NB4 (cell line): Measurements from ENCODE around the gene SYDE1.

Experiments
- DNase-seq: peaks from one replicate; pipeline ENCODE4 v3.0.0; 2010; ENCODE audit warnings: low read depth
- H3K4me3 ChIP-seq: one replicate; pipeline ENCODE4 v1.5.1; 2011; ENCODE audit warnings: mild to moderate bottlenecking, low read depth, low read length, moderate library complexity
- CTCF ChIP-seq: IDR thresholded peaks from one replicate; pipeline ENCODE4 v1.5.1; 2012; ENCODE audit warnings: low read depth, low read length
- MYC ChIP-seq: IDR thresholded peaks from 2 replicates; pipeline ENCODE4 v1.6.1; 2011; ENCODE audit warnings: low read depth, low read length
- POLR2A ChIP-seq: IDR thresholded peaks from 2 replicates; pipeline ENCODE4 v1.6.1; 2011; ENCODE audit warnings: mild to moderate bottlenecking; ENCODE audit not compliant: insufficient read length; ENCODE audit errors: extremely low read depth
- TF ChIP-seq, protein P1 (sequence below): IDR thresholded peaks from 2 replicates; pipeline ENCODE4 v1.6.1; 2011; ENCODE audit warnings: low read depth, low read length

Gene SYDE1

GRCh38 chr19:15141143-15141542 is 33.9 kb downstream of the SYDE1 start:
- no peak overlapping the region for H3K4me3 ChIP-seq
- TF ChIP-seq POLR2A (no peak), MYC (no peak), CTCF (no peak)
- TF ChIP-seq, protein P1, sequence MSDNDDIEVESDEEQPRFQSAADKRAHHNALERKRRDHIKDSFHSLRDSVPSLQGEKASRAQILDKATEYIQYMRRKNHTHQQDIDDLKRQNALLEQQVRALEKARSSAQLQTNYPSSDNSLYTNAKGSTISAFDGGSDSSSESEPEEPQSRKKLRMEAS, result no peak
- no peak for DNase-seq

- no peak for DNase-seq
- no peak for TF ChIP-seq CTCF
- TF ChIP-seq MYC, result no peak
- no peak for TF ChIP-seq POLR2A
- TF ChIP-seq, protein P1, result no peak
- H3K4me3 ChIP-seq, result no peak overlapping the region
These were observed 35.1 kb downstream of the SYDE1 start for GRCh38 chr19:15142313-15142712.

DNA sequence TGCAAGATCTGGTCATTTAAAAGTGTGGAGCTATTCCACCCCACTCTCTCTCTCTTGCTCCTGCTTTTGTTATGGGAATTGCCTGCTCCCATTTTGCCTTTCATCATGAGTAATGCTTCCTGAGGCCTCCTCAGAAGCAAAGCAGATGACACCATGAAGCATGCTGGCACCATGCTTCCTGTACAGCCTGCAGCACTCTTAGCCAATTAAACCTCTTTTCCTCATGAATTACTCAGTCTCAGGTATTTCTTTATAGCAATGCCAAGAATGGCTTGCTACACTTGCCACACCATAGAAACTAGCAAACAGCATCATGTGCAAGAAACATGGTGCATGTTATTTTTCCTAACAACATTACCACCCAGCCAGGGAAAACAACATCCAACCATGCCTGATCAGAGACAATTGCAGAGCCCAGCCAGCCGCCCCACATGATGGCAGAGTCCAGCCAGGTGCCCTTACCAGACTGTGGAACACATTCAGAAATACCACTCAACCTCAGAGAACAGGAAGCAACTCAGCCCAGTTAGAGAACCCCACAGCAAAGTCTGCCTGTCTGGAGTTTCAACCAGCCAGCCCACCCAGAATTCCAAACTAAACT is 36.9 kb downstream of the SYDE1 start:
- H3K4me3 ChIP-seq, result no peak overlapping the region
- no peak for DNase-seq
- TF ChIP-seq MYC (no peak), CTCF (no peak)
- TF ChIP-seq, protein P1, result no peak

GRCh38 chr19:15147090-15147489 is 39.9 kb downstream of the SYDE1 start:
- no peak for DNase-seq
- H3K4me3 ChIP-seq, result no peak overlapping the region
- no peak for TF ChIP-seq MYC
- TF ChIP-seq POLR2A, result no peak
- TF ChIP-seq CTCF, result no peak
- TF ChIP-seq, protein P1, result no peak

- TF ChIP-seq MYC, result no peak
- no peak for TF ChIP-seq CTCF
- TF ChIP-seq POLR2A, result no peak
- TF ChIP-seq, protein P1, result no peak
- no peak overlapping the region for H3K4me3 ChIP-seq
- peak; percentile 45 for DNase-seq
These were observed 42.5 kb downstream of the SYDE1 start for GRCh38 chr19:15149737-15150136.

DNA sequence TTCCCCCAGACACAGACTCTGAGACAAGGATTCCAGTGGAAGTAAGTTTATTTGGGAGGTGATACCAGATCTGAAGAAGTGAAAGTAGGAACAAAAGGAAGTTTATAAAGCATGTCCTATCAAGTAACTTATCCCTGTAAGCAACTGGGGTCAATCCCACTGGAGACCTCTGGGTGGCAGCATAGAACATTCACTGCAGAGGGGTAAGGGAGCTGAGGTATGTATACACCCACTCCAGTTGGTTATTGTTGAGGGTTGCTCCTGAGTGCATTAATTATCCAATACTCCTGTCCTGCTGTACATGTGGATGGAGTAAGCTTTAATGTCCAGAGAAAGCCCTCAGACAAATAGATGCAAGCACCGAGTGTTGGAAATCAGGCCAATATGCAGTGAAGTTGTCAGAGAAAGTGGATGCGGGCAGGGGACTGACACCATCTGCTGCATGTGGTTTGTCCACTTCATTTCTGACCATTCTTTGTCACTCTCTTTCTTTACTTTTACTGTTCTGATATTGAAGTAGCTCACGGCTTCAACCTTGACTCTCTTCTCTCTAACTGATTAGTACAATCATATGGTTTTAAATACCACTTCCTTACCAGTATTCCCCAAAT is 46.9 kb downstream of the SYDE1 start:
- TF ChIP-seq POLR2A (no peak), CTCF (peak; percentile 78)
- DNase-seq, result peak; percentile 68
- no peak overlapping the region for H3K4me3 ChIP-seq
